ENCODE data around the gene BBS10. TPM values are rescaled to one million over a fixed set of nuclear protein-coding genes. Genes with fewer than 3 reads are reported as not detected.

Gene BBS10
- total and polyA plus RNA-seq, 2 of the 8 experiments (the other 6 are each of a cell fraction or from before 2014, with no cell fraction given): 4.4 to 9.2 TPM

GRCh38 chr12:76348079-76348901 lies at the start of gene BBS10 (continued):
- TF ChIP-seq FOSL1 (IDR thresholded peaks at IDR 0.05; ENCODE audit: insufficient read depth, low read depth, low read length): no peak
- TF ChIP-seq SIRT6 (IDR thresholded peaks at IDR 0.05; ENCODE audit: low read length): no peak
- no peak for TF ChIP-seq TCF12 (IDR thresholded peaks at IDR 0.05; ENCODE audit: low read depth, low read length)
- TF ChIP-seq NRF1 (IDR thresholded peaks at IDR 0.05; ENCODE audit: low read depth, low read length): no peak
- 0 out of 2 replicates have a peak, but pooled peaks have one; percentile 42 for TF ChIP-seq GTF2F1 (IDR thresholded peaks at IDR 0.05; ENCODE audit: borderline replicate concordance, low read depth, low read length)
- TF ChIP-seq SP4 (IDR thresholded peaks at IDR 0.05; ENCODE audit: low read length): no peak
- no peak for TF ChIP-seq KDM1A (IDR thresholded peaks at IDR 0.05; ENCODE audit: borderline replicate concordance, low read length)
- TF ChIP-seq TBP (IDR thresholded peaks at IDR 0.05; ENCODE audit: low read depth, low read length): peak; percentile 85
- no peak for TF ChIP-seq SRF (IDR thresholded peaks at IDR 0.05; ENCODE audit: low read depth, low read length)
- TF ChIP-seq, protein P1, sequence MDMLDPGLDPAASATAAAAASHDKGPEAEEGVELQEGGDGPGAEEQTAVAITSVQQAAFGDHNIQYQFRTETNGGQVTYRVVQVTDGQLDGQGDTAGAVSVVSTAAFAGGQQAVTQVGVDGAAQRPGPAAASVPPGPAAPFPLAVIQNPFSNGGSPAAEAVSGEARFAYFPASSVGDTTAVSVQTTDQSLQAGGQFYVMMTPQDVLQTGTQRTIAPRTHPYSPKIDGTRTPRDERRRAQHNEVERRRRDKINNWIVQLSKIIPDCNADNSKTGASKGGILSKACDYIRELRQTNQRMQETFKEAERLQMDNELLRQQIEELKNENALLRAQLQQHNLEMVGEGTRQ (IDR thresholded peaks at IDR 0.05; ENCODE audit: low read length): no peak
- TF ChIP-seq CBX8 (IDR thresholded peaks at IDR 0.05; ENCODE audit: borderline replicate concordance, low read depth, low read length): no peak
- no peak for TF ChIP-seq POU5F1 (IDR thresholded peaks at IDR 0.05; ENCODE audit: low read depth, low read length)
- TF ChIP-seq SP2 (IDR thresholded peaks at IDR 0.05; ENCODE audit: low read length): peak; percentile 50
- TF ChIP-seq RNF2 (IDR thresholded peaks at IDR 0.05; ENCODE audit: borderline replicate concordance, low read depth, low read length, missing control alignments, poor library complexity, severe bottlenecking): no peak
- peak; percentile 82 for TF ChIP-seq TAF1 (IDR thresholded peaks at IDR 0.05; ENCODE audit: low read depth, low read length)
- peak; percentile 81 for TF ChIP-seq E2F6 (IDR thresholded peaks at IDR 0.05)
- 0 out of 2 replicates have a peak, but pooled peaks have one; percentile 1 for TF ChIP-seq MAFK (IDR thresholded peaks at IDR 0.05; ENCODE audit: low read depth, low read length)
- no peak for TF ChIP-seq RXRA (IDR thresholded peaks at IDR 0.05; ENCODE audit: insufficient read depth, low read depth, low read length)
- no peak for TF ChIP-seq SIX5 (IDR thresholded peaks at IDR 0.05; ENCODE audit: low read depth, low read length)
- peak; percentile 93 for TF ChIP-seq PHF8 (conservative IDR thresholded peaks at IDR 0.05; ENCODE audit: low read depth, low read length)
- TF ChIP-seq EP300 (IDR thresholded peaks at IDR 0.05; ENCODE audit: borderline replicate concordance in 1 of 2, low read depth in 2 of 2, low read length in 2 of 2): no peak
- TF ChIP-seq CHD2 (IDR thresholded peaks at IDR 0.05; ENCODE audit: low read length): peak; percentile 65
- TF ChIP-seq BACH1 (IDR thresholded peaks at IDR 0.05; ENCODE audit: low read length): no peak; the same call in 1 of the 2 replicates

Measured in H1 (cell line).